Nephron progenitor cell (in vitro differentiated cells): Measurements from ENCODE around the gene TTR.

Experiments used
- DNase-seq: peaks from one replicate; pipeline ENCODE4 v3.0.0; 2021
- H3K27ac Mint-ChIP-seq: 2 replicates; pipeline ENCODE4 v1.8.0; 2021; ENCODE audit warnings: mild to moderate bottlenecking, moderate library complexity, mixed read lengths
- H3K27me3 Mint-ChIP-seq: 2 replicates; pipeline ENCODE4 v1.8.0; 2021; ENCODE audit warnings: mild to moderate bottlenecking, low read depth, mixed read lengths; ENCODE audit not compliant: poor library complexity
- H3K36me3 Mint-ChIP-seq: 2 replicates; pipeline ENCODE4 v1.8.0; 2021; ENCODE audit warnings: low read depth, mixed read lengths
- H3K4me1 Mint-ChIP-seq: 2 replicates; pipeline ENCODE4 v1.8.0; 2021; ENCODE audit warnings: mixed read lengths
- H3K4me3 Mint-ChIP-seq: 2 replicates; pipeline ENCODE4 v1.8.0; 2021; ENCODE audit warnings: mild to moderate bottlenecking, moderate library complexity, mixed read lengths
- H3K9me3 Mint-ChIP-seq: 2 replicates; pipeline ENCODE4 v1.8.0; 2021; ENCODE audit warnings: mild to moderate bottlenecking, moderate library complexity, mixed read lengths
- CTCF ChIP-seq: fragments of 200-600 bp; sonication (generic); IDR thresholded peaks from 2 replicates; pipeline ENCODE4 v1.5.0; 2021; ENCODE audit warnings: antibody characterized with exemption

The TTR gene

GRCh38 chr18:31565345-31565744, 26.3 kb upstream of the TTR start:
- H3K27me3 Mint-ChIP-seq = no peaks in the 10 kb centered on the region
- peak overlapping the region; percentile 1 for H3K27ac Mint-ChIP-seq
- H3K9me3 Mint-ChIP-seq = no peaks in the 10 kb centered on the region
- no peak overlapping the region for H3K4me3 Mint-ChIP-seq
- TF ChIP-seq CTCF = no peak
- H3K36me3 Mint-ChIP-seq = no peaks in the 10 kb centered on the region
- H3K4me1 Mint-ChIP-seq = peaks cover 13% of the 10 kb centered on the region
- DNase-seq = no peak

GRCh38 chr18:31565782-31566512, 25.7 kb upstream of the TTR start:
- Mint-ChIP-seq H3K4me3 (no peak overlapping the region), H3K4me1 (peaks cover 13% of the 10 kb centered on the region), H3K27ac (no peak overlapping the region), H3K36me3 (no peaks in the 10 kb centered on the region), H3K27me3 (no peaks in the 10 kb centered on the region), H3K9me3 (no peaks in the 10 kb centered on the region)
- TF ChIP-seq CTCF = no peak
- DNase-seq = no peak

GRCh38 chr18:31566576-31567306, 24.9 kb upstream of the TTR start:
- H3K27me3 Mint-ChIP-seq = no peaks in the 10 kb centered on the region
- H3K4me1 Mint-ChIP-seq = peaks cover 13% of the 10 kb centered on the region
- no peak for DNase-seq
- H3K36me3 Mint-ChIP-seq = no peaks in the 10 kb centered on the region
- H3K4me3 Mint-ChIP-seq = no peak overlapping the region
- no peak for TF ChIP-seq CTCF
- H3K9me3 Mint-ChIP-seq = no peaks in the 10 kb centered on the region
- peak overlapping the region; percentile 2 for H3K27ac Mint-ChIP-seq

- no peaks in the 10 kb centered on the region for H3K9me3 Mint-ChIP-seq
- no peaks in the 10 kb centered on the region for H3K36me3 Mint-ChIP-seq
- peaks cover 4% of the 10 kb centered on the region for H3K4me1 Mint-ChIP-seq
- no peak overlapping the region for H3K4me3 Mint-ChIP-seq
- no peak for DNase-seq
- peaks cover 11% of the 10 kb centered on the region for H3K27me3 Mint-ChIP-seq
- H3K27ac Mint-ChIP-seq = no peak overlapping the region
- TF ChIP-seq CTCF = no peak
Observed at GRCh38 chr18:31572368-31572767, 19.3 kb upstream of the TTR start.

- no peak for DNase-seq
- Mint-ChIP-seq H3K27me3 (peaks cover 11% of the 10 kb centered on the region), H3K4me3 (no peak overlapping the region), H3K36me3 (no peaks in the 10 kb centered on the region), H3K9me3 (no peaks in the 10 kb centered on the region), H3K27ac (no peak overlapping the region), H3K4me1 (peaks cover 4% of the 10 kb centered on the region)
- no peak for TF ChIP-seq CTCF
Observed at GRCh38 chr18:31573051-31573450, 18.6 kb upstream of the TTR start.
